Central memory CD4-positive, alpha-beta T cell (primary cell): ENCODE data around the gene ZNF428.
A peak's percentile ranks its signal among the peaks of the same experiment; 100 is the strongest.
"Not testable (repeated sequence)": the region's sequence is repeated elsewhere in the genome, so short reads cannot be mapped to it uniquely, and the experiment has no call there.

Source experiments
- DNase-seq: peaks from one replicate; pipeline ENCODE4 v3.0.0; 2022

Gene ZNF428

GRCh38 chr19:43639519-43640423 is 20.3 kb upstream of the ZNF428 start, which contains the start of gene CADM4:
Gene CADM4 (minus strand): TSS chr19:43639850. CDS start chr19:43639790, 60 bp downstream.
- peak; percentile 43 for DNase-seq

DNA sequence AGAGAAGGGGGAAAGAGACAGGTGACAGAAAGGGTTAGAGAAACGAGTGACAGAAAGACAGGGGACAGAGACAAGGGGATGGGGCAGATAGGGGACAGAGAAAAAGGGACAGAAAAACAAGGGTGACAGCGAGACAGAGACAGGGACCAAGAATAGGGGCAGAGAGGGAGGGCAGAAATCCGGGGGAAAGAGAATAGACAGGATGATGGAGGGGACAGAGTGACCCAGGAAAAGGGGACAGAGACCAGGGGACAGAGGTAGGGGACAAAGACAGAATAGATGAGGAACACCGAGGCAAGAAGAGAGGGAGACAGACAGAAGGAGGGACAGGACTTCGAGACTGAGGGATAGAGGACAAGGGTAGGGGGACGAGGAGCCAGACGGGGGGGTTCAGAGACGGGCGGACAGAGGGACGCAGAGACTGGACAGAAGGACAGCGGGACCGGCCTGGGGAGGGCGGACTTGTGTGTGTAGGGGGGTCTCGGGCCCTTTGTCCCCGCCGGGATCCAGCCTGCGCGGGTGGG is 19.6 kb upstream of the ZNF428 start:
- no peak for DNase-seq

GRCh38 chr19:43638214-43638994 is 19.0 kb upstream of the ZNF428 start:
- DNase-seq: no peak

- no peak for DNase-seq
Observed at GRCh38 chr19:43636121-43636683, 16.8 kb upstream of the ZNF428 start.

- DNase-seq: not testable (repeated sequence)
Observed at GRCh38 chr19:43635561-43635940, 16.1 kb upstream of the ZNF428 start.

DNA sequence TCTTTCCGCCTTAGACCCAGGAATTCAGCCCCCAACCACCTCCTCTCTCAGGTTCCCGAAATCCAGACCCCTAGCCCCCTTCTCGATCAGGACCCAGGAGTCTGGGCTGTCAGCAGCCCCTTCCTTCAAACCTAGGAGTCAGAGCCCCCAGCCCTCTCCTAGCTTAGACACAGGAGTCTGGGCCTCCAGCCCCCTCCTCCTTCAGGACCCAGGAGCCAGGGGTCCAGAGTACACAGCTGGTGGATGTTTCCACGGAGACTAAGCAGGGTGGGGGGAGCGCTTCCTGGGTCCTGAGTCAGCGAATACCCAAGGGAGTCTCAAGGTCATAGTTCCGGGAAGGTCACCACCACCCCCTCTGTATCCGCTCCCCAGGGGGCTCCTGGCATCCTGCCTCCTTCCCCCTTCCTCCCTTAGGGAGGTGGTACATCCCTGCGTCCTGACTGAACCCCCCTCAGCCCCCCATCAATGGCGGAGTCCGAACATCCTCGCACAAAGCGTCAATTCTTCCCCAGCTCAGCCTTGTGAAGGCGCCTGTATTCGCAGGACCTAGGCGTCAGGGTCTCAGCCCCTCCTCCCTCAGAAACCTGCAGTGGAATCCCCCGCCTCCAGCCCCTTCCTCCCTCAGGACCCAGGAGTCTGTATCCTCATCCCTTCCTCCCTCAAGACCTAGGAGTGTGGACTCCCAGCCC is 15.6 kb upstream of the ZNF428 start:
- DNase-seq: no peak

DNA sequence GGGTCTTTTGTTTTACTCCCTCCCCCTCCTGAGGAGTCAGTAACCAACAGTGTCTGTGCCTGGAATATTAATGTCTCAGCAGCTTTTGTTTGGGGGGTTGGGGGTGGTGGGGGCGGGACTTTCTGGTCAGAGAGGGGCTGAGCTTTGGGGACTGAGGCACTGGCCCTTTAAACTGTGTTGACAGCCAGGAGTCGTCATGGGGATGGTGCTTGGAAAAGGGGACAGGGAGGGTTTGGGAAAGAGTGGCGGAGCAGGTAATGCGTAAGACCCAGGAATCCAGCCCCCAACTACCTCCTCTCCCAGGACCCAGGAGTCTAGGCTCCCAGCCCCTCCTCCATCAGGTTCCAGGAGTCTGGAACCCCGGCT is 15.1 kb upstream of the ZNF428 start:
- DNase-seq: no peak

DNA sequence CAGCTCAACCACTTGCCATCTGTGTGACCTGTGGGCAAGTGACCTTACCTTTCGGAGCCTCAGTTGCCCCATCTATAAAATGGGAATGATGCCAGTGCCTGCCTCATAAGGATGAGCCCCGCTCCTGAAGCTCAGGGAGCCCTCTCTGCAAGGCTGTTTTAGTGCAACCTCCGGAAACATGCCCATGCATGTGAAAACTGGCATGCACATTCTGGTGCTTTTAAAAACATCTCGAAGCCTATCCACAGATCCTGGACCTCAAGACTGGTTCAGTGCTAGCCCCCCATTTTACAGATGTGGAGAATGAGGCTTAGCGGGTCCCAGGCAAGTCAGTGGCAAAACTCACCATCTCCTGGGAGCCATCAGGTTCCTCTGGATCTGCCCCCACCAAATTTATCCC is 14.6 kb upstream of the ZNF428 start:
- DNase-seq: no peak

- DNase-seq: no peak
Observed at GRCh38 chr19:43633520-43633919, 14.1 kb upstream of the ZNF428 start.

DNA sequence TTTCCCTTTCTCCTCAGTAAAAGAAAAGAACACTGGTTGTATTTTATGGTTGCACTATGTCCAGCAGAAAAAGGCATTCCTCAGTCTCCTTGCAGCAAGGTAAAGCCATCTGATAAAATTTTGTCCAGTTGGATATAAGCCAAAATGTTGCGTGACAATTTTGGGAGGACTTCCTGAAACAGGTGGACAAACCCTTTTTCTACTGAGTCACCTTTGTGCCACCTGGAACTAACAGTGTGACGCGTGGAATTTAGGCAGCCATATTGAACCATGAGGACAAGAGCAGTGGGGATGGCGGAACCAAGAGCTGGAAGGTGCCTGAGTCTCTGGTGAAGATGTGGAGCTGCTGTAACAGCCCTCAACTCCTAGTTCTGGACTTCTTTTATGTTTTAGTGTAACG is 12.1 kb upstream of the ZNF428 start:
- no peak for DNase-seq

DNA sequence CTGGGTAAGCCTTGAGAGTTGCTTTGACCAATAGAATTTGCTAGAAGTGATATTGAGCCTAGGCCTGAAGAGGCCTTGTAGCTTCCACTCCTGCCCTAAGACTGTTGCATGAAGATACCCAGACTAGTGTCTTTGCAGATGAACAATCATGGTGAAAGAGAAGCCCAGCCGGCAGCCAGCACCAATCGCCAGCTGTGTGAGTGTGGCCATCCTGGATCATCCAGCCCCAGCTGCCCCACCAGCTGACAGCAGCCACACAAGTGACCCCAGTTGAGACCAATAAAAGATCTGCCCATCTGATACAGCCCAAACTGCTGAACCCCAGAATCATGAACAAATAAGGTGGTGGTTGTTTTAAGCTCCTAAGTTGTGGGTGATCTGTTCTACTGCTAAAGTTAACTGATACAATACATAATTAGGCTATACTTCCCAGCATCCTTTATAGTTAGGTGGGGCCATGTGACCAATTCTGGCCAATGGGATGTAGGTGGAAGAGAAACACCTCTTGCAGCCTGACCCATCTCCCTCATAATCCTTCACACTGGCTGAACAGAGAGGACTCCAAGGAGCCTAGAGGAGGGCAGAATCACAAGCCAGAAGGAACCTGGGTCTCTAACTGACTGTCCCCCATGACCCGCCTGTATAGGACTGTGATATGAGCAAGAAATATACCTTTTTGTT is 9.4 kb upstream of the ZNF428 start:
- DNase-seq: no peak

DNA sequence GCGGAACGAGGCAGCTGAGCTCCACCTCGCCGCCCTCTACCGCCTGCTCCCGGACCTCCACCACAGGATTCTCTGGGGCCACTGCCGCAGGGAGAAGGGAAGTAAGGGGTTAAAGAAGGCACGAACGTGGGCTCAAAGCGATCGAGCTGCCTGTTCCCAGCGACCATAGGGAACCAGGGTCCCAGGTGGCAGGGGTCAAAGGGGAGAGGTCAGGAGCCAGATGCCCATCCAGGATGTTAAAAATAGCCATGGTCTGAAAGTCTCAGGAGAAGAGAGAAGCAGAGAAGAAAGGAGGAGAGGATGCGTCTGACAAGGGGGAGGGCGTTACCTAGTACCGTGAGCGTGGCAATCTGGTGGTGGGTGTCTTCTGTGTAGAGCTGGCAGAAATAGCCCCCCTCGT is 7.4 kb upstream of the ZNF428 start:
- DNase-seq: no peak

- no peak for DNase-seq
Observed at GRCh38 chr19:43625918-43626579, 6.6 kb upstream of the ZNF428 start.

GRCh38 chr19:43624933-43625332 is 5.5 kb upstream of the ZNF428 start:
- peak; percentile 77 for DNase-seq

GRCh38 chr19:43623889-43624670 is 4.7 kb upstream of the ZNF428 start:
- no peak for DNase-seq

DNA sequence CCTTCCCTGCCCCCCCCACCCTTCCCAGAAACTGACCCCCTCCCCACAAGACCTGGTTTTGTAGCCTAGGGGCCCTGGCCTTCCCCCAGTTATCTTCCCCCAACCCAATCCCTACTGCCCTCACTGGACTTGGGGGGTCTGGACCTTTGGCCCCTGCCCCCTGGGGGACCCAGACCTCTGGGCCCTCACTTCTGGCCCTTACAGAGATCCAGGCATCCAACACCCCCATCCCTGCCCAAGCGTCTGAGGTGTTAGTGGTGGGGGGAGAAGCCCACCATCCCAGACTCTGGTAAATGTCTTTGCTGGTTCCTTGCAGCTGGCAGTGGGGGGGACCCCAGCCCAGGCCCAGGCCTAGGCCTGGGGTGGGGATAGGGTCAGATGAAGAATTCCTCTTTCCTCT is 3.5 kb upstream of the ZNF428 start:
- DNase-seq: no peak

DNA sequence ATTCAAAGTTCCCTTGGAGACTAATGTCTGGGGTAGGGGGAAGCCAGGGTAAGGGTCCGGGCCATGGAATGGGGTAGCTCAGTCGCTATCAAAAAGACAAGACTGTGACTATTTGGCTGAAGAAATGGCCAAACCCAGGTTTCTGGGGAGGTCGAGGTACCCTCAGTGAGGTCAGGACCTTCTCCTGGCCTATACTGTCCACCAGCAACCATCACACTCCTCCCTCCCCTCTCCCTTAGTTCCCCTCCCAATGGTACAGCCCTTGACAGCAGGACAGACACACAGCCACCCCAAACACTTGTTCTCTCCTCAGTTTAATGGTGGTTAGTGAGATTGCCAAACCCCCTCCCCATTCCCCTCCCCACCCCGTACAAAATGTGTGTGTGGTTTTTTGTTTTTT is 2.6 kb upstream of the ZNF428 start:
- no peak for DNase-seq

- DNase-seq: no peak
Observed at GRCh38 chr19:43620061-43621001, 902 bp upstream of the ZNF428 start.

- DNase-seq: peak; percentile 15
Observed at GRCh38 chr19:43618921-43619261, 538 bp downstream of the ZNF428 start.

- DNase-seq: no peak
Observed at GRCh38 chr19:43616954-43617353, 2.5 kb downstream of the ZNF428 start.
